Measurements from ENCODE around the gene CYP2B6. TPM values are rescaled to one million over a fixed set of nuclear protein-coding genes. Genes with fewer than 3 reads are reported as not detected.

The CYP2B6 gene
- total RNA-seq, 1 donor from 2014 or later = 1.9 TPM

DNA sequence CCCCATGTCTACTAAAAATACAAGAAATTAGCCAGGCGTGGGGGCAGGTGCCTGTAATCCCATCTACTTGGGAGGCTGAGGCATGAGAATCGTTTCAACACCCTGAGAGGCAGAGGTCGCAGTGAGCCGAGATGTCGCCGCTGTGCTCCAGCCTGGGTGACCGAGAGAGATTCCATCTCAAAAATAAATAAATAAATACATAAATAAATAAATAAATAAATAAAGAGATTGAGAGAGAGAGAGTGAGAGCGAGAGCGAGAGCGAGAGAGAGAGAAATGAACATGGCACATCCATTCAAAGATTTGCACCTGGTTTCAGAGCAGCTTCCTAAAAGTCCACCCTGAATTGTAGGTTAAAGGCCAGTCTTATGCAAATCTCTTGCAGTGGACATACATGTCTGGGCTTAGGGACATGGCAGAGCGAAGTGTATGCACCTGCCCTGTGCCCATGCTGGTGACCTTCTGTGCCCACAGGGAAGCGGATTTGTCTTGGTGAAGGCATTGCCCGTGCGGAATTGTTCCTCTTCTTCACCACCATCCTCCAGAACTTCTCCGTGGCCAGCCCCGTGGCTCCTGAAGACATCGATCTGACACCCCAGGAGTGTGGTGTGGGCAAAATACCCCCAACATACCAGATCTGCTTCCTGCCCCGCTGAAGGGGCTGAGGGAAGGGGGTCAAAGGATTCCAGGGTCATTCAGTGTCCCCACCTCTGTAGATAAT lies 42.3 kb upstream of the CYP2B6 start:
- DNase-seq = no peak
- H3K36me3 ChIP-seq = peaks cover 9% of the 10 kb centered on the region
- H3K9me3 ChIP-seq = peaks cover 4% of the 10 kb centered on the region
- no peaks in the 10 kb centered on the region for H3K4me1 ChIP-seq
- peak; percentile 22 for ATAC-seq
- TF ChIP-seq, protein P1, sequence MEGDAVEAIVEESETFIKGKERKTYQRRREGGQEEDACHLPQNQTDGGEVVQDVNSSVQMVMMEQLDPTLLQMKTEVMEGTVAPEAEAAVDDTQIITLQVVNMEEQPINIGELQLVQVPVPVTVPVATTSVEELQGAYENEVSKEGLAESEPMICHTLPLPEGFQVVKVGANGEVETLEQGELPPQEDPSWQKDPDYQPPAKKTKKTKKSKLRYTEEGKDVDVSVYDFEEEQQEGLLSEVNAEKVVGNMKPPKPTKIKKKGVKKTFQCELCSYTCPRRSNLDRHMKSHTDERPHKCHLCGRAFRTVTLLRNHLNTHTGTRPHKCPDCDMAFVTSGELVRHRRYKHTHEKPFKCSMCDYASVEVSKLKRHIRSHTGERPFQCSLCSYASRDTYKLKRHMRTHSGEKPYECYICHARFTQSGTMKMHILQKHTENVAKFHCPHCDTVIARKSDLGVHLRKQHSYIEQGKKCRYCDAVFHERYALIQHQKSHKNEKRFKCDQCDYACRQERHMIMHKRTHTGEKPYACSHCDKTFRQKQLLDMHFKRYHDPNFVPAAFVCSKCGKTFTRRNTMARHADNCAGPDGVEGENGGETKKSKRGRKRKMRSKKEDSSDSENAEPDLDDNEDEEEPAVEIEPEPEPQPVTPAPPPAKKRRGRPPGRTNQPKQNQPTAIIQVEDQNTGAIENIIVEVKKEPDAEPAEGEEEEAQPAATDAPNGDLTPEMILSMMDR (IDR thresholded peaks at IDR 0.05) = no peak
- peaks cover 10% of the 10 kb centered on the region for H3K27me3 ChIP-seq
- intact Hi-C loops (cut with DNase I) = no loop called here
- no peak overlapping the region for H3K27ac ChIP-seq
- H3K4me3 ChIP-seq = no peak overlapping the region

DNA sequence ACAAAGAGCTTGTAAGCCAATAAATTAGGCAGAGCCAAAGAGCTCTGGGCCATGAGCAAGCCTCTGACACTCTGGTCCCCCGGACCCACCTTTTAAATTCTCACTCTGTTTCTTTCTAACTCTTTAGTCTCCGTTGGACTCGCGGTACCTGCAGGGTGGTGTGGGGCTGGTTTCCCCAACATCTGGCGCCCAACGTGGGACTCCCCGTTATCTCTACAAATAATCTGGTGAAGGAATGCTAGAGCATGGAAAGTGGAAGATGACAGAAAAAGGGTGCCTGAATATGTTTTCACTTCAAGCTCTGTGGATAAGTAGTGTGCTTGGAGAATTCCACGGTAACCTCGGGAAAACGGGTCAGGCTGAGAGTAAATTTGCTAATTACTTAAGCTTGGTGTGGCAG lies 36.5 kb upstream of the CYP2B6 start:
- no peak overlapping the region for H3K27ac ChIP-seq
- no peak overlapping the region for H3K4me3 ChIP-seq
- DNase-seq = no peak
- ATAC-seq = no peak
- peaks cover 24% of the 10 kb centered on the region for H3K9me3 ChIP-seq
- intact Hi-C loops (cut with DNase I) = no loop called here
- H3K36me3 ChIP-seq = no peaks in the 10 kb centered on the region
- no peaks in the 10 kb centered on the region for H3K27me3 ChIP-seq
- no peaks in the 10 kb centered on the region for H3K4me1 ChIP-seq
- TF ChIP-seq, protein P1 (IDR thresholded peaks at IDR 0.05) = no peak

DNA sequence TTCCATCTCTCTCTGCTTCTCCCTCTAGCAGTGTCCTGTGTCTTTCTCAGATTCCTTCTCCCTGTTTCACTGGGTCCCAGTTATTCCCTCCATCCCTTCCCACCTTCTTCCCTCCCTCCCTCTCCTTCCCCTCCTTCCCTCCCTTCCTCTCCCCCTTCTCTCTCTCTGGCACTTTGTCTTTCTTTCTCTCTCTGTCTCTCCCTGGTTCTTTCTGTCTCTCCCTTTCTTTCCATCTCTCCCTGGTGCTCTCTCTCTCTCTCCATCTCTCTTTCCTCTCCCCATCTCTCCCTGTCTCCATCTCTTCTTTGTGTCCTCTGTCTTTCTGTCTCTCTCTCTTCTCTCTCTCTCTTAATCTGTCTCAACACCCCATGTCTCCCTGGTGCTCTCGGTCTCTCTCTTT lies 31.7 kb upstream of the CYP2B6 start:
- ATAC-seq = no peak
- H3K9me3 ChIP-seq = peaks cover 14% of the 10 kb centered on the region
- no peak overlapping the region for H3K27ac ChIP-seq
- TF ChIP-seq, protein P1 (IDR thresholded peaks at IDR 0.05) = no peak
- H3K4me1 ChIP-seq = no peaks in the 10 kb centered on the region
- no peak overlapping the region for H3K4me3 ChIP-seq
- H3K27me3 ChIP-seq = no peaks in the 10 kb centered on the region
- no peaks in the 10 kb centered on the region for H3K36me3 ChIP-seq
- DNase-seq = no peak
- intact Hi-C loops (cut with DNase I) = no loop called here

DNA sequence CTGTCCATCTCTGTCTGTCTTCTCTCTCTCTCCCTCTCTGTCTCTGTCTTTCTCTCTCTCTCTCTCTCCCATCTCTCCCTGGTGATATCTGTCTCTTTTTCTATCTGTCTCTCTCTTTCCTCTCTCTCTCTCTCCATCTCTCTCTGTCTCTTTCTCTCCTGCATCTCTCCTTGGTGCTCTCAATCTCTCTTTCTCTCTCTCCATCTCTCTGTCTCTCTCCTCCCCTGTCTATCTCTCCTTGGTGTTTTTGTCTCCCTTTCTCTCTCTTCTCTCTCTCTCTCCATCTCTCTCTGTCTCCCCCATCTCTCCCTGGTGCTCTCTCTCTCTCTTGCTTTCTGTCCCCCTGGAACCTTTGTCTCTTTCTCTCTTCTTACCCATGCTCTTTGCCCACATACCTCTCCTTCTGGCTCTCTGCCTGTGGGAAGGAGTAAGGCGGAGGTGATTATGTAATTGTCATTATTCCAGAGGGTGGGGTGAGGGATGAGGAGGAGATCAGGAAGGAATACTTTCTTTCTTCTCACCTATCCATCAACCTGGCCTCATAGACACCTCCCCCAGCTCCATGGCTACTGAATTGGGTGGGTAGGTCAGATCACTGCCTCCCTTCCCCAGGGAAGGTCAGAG lies 30.9 kb upstream of the CYP2B6 start:
- intact Hi-C loops (cut with DNase I) = no loop called here
- DNase-seq = no peak
- H3K4me3 ChIP-seq = no peak overlapping the region
- no peak overlapping the region for H3K27ac ChIP-seq
- H3K27me3 ChIP-seq = no peaks in the 10 kb centered on the region
- ATAC-seq = peak; percentile 39
- H3K36me3 ChIP-seq = no peaks in the 10 kb centered on the region
- no peaks in the 10 kb centered on the region for H3K4me1 ChIP-seq
- H3K9me3 ChIP-seq = peaks cover 6% of the 10 kb centered on the region
- TF ChIP-seq, protein P1 (IDR thresholded peaks at IDR 0.05) = no peak

DNA sequence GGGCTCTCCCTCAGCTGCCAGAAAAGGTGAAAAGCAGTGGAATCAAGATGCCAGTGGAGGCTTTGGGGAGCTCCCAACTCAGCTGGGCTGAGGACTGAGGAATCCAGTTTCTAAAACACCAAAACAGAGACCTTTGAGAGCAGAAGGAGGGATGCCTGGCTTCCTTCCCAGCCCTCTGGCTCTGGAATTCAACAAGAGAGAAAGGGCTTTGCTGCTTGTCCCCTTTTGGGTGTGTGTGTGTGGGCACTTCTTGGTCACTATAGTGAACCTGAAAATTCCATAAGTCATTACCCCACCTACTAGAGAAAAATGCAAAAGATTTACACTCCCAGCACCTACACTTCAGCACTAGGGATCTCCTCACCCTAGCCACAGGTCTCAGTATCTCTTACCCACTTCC lies 30.3 kb upstream of the CYP2B6 start:
- no peak for DNase-seq

More for the DNA sequence above, 30.3 kb upstream of the CYP2B6 start:
- TF ChIP-seq, protein P1 (IDR thresholded peaks at IDR 0.05) = no peak
- no peaks in the 10 kb centered on the region for H3K27me3 ChIP-seq
- no peaks in the 10 kb centered on the region for H3K4me1 ChIP-seq
- H3K9me3 ChIP-seq = peaks cover under 1% of the 10 kb centered on the region
- ATAC-seq = peak; percentile 23
- intact Hi-C loops (cut with DNase I) = no loop called here
- no peaks in the 10 kb centered on the region for H3K36me3 ChIP-seq
- no peak overlapping the region for H3K27ac ChIP-seq
- H3K4me3 ChIP-seq = no peak overlapping the region
